SK-N-SH treated with all-trans-retinoic acid at 6 μM for 48 hours (cell line): ENCODE measurements around the gene SACS.
A peak's percentile ranks its signal among the peaks of the same experiment; 100 is the strongest.

ENCODE experiments used
- RARB ChIP-seq: fragments of 250-450 bp; sonication (Bioruptor Pico); IDR thresholded peaks from 2 replicates; pipeline ENCODE4 v1.8.0; 2021; ENCODE audit warnings: mild to moderate bottlenecking, moderate library complexity
- SNAI2 ChIP-seq: fragments of 250-450 bp; sonication (Bioruptor Pico); IDR thresholded peaks from 2 replicates; pipeline ENCODE4 v1.5.0; 2020; ENCODE audit warnings: mild to moderate bottlenecking, moderate library complexity
- TCF4 ChIP-seq: fragments of 250-450 bp; sonication (Bioruptor Pico); IDR thresholded peaks from 2 replicates; pipeline ENCODE4 v1.8.0; 2021; ENCODE audit warnings: mild to moderate bottlenecking, moderate library complexity, borderline replicate concordance
- TOX ChIP-seq: fragments of 250-450 bp; sonication (Bioruptor Pico); IDR thresholded peaks from 2 replicates; pipeline ENCODE4 v1.8.0; 2021; ENCODE audit warnings: mild to moderate bottlenecking, moderate library complexity, borderline replicate concordance
- ZC3H10 ChIP-seq: fragments of 250-450 bp; sonication (Bioruptor Pico); IDR thresholded peaks from 2 replicates; pipeline ENCODE4 v1.5.1; 2021; ENCODE audit warnings: mild to moderate bottlenecking, moderate library complexity
- ZFP3 ChIP-seq: fragments of 250-450 bp; sonication (Bioruptor Pico); IDR thresholded peaks from 2 replicates; pipeline ENCODE4 v1.5.0; 2020; ENCODE audit warnings: mild to moderate bottlenecking, moderate library complexity
- ZFP30 ChIP-seq: fragments of 450-650 bp; formaldehyde crosslinking; IDR thresholded peaks from 2 replicates; pipeline ENCODE4 v1.5.0; 2022; ENCODE audit warnings: mild to moderate bottlenecking, moderate library complexity
- ZNF70 ChIP-seq: fragments of 450-650 bp; formaldehyde crosslinking; IDR thresholded peaks from 2 replicates; pipeline ENCODE4 v1.5.0; 2020; ENCODE audit warnings: mild to moderate bottlenecking, moderate library complexity
- ZNF8 ChIP-seq: fragments of 450-650 bp; formaldehyde crosslinking; IDR thresholded peaks from 2 replicates; pipeline ENCODE4 v1.5.0; 2020; ENCODE audit warnings: mild to moderate bottlenecking, moderate library complexity
- TF ChIP-seq, protein P1 (sequence below): fragments of 250-450 bp; sonication (Bioruptor Pico); IDR thresholded peaks from 2 replicates; pipeline ENCODE4 v1.8.0; 2020; ENCODE audit warnings: mild to moderate bottlenecking, moderate library complexity, borderline replicate concordance
- TF ChIP-seq, protein P2 (sequence below): fragments of 250-450 bp; sonication (Bioruptor Pico); IDR thresholded peaks from 2 replicates; pipeline ENCODE4 v1.5.0; 2020; ENCODE audit warnings: mild to moderate bottlenecking, moderate library complexity

DNA sequence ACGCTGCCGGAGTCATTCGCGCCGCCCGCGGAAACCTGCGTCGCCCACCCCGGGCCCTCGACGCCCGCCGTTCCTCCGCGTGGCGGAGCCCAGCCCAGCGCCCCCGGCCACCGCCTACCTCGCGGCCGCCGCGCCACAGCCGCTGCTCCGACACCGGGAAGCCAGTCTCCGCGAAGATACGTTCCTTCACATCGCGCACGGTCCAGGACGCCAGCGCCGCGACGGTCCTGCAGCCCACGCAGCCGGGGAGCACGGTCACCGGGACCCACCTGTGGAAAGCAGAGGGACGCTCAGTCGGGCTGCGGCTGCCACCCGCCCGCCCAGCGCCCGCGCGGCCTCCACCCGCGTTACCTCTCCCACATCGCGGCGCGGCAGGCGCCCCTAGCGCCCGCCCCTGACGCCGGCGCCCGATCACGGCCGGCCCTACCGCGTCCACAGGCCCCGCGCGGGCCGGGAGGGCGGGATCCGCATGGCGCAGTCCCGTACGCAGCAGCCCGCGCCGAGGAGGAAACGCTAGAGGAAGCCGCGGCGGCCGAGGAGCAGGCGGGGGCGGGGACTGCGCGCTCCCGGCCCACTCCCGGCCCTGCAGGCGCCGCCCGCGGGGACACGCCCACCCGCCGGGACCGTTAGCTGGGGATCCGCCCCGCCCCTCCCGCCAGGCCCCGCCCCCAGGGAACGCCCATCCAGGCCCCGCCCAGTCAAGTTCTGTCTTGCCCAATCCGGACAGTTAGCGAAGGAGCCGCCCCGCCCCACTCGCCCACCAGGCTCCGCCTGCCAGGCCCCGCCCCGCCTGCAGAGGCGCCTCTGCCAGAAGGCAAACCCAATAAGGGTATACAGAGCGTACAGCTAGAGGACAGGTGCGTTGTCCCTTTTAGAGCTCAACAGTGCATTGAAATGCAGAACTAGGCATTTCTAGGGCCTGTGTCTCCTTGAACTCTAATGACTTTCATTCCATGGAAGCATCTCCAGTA is 58.2 kb downstream of the SACS start:
- TF ChIP-seq, protein P1, sequence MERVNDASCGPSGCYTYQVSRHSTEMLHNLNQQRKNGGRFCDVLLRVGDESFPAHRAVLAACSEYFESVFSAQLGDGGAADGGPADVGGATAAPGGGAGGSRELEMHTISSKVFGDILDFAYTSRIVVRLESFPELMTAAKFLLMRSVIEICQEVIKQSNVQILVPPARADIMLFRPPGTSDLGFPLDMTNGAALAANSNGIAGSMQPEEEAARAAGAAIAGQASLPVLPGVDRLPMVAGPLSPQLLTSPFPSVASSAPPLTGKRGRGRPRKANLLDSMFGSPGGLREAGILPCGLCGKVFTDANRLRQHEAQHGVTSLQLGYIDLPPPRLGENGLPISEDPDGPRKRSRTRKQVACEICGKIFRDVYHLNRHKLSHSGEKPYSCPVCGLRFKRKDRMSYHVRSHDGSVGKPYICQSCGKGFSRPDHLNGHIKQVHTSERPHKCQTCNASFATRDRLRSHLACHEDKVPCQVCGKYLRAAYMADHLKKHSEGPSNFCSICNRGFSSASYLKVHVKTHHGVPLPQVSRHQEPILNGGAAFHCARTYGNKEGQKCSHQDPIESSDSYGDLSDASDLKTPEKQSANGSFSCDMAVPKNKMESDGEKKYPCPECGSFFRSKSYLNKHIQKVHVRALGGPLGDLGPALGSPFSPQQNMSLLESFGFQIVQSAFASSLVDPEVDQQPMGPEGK (CRISPR knock-in tag) = no peak
- TF ChIP-seq, protein P2, sequence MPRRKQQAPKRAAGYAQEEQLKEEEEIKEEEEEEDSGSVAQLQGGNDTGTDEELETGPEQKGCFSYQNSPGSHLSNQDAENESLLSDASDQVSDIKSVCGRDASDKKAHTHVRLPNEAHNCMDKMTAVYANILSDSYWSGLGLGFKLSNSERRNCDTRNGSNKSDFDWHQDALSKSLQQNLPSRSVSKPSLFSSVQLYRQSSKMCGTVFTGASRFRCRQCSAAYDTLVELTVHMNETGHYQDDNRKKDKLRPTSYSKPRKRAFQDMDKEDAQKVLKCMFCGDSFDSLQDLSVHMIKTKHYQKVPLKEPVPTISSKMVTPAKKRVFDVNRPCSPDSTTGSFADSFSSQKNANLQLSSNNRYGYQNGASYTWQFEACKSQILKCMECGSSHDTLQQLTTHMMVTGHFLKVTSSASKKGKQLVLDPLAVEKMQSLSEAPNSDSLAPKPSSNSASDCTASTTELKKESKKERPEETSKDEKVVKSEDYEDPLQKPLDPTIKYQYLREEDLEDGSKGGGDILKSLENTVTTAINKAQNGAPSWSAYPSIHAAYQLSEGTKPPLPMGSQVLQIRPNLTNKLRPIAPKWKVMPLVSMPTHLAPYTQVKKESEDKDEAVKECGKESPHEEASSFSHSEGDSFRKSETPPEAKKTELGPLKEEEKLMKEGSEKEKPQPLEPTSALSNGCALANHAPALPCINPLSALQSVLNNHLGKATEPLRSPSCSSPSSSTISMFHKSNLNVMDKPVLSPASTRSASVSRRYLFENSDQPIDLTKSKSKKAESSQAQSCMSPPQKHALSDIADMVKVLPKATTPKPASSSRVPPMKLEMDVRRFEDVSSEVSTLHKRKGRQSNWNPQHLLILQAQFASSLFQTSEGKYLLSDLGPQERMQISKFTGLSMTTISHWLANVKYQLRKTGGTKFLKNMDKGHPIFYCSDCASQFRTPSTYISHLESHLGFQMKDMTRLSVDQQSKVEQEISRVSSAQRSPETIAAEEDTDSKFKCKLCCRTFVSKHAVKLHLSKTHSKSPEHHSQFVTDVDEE = no peak
- TF ChIP-seq ZFP30 (CRISPR knock-in tag) (no peak), TCF4 (CRISPR knock-in tag) (no peak), ZNF70 (no peak), ZNF8 (CRISPR knock-in tag) (no peak), ZC3H10 (no peak), SNAI2 (0 out of 2 replicates have a peak, but pooled peaks have one; percentile 39), TOX (CRISPR knock-in tag) (no peak), ZFP3 (no peak; the same call in 1 of the 2 replicates), RARB (no peak)
